NCI-H2171 treated with DMSO at 0.1 percent for 48 hours (cell line): Measurements from ENCODE around the gene TLR8.
A peak's percentile ranks its signal among the peaks of the same experiment; 100 is the strongest.

Source experiments
- DNase-seq: peaks from one replicate; lab custom pipeline; 2025; lab: John Stamatoyannopoulos, UW

The TLR8 gene

DNA sequence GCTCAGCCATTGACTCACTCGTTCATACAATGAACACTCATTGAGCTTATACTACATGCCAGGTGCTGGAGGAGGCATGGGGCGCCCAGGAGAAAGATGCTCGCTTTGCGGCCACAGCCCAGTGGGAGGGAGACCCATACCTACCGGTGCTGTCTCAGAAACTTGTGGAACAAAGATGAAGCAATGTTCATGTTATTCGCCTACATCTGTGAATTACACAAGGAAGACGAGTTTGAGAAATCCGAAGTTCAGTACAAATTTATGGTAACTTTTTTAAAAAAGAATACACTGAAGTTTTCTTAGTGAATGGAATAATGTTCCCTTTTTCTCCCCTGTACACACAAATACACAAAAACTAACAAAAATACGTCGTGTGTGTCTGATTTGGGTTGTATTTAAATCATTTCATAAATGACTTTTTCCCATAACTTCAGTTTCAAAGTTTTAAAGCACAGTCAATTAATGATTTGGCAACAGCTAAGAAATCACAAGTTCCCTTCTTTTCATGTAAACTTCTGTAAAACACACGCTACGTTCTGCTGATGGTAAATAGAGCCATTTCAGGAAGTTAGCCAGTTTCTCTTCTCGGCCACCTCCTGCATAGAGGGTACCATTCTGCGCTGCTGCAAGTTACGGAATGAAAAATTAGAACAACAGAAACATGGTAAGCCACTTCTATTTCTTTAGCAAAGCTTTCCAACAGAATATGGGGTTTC lies at the start of gene TLR8:
Gene TLR8, plus strand, starts transcription at position 575 of the 716 bp plus-strand sequence. Its CDS starts 87 bp downstream, at position 662.
- DNase-seq, result no peak

- no peak for DNase-seq
These were observed 41.1 kb upstream of the TLR8 start for GRCh38 chrX:12865359-12865758.

GRCh38 chrX:12866451-12867377 lies 39.7 kb upstream of the TLR8 start, which contains the start of gene TLR7:
TSS of gene TLR7 (plus strand) at chrX:12867072. CDS start at chrX:12867579, 507 bp downstream.
- no peak for DNase-seq

- DNase-seq, result no peak
These were observed 38.7 kb upstream of the TLR8 start for GRCh38 chrX:12867685-12868084.

GRCh38 chrX:12868747-12869146 lies 37.7 kb upstream of the TLR8 start:
- DNase-seq, result no peak

GRCh38 chrX:12871257-12871656 lies 35.2 kb upstream of the TLR8 start:
- DNase-seq, result no peak

GRCh38 chrX:12872741-12873140 lies 33.7 kb upstream of the TLR8 start:
- no peak for DNase-seq

GRCh38 chrX:12874581-12874980 lies 31.8 kb upstream of the TLR8 start:
- no peak for DNase-seq

GRCh38 chrX:12877386-12877785 lies 29.0 kb upstream of the TLR8 start:
- no peak for DNase-seq

DNA sequence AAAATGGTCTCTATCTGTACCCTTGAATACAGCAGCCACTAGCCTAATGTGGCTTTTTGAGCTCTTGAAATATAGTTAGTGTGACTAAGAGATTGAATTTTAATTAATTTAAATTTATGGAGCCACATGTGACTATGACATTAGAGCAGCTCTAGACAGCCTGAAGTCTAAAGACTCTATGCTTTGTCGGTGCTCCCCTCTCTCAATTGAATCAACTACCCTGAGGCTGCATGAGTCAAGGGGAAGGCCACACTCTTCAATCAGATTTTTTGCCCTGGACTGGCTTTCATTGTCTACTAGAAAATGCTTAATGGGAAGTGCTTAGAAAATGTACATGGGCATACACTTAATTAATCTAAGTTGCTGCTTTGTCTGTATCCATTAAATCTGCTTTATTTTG lies 27.9 kb upstream of the TLR8 start:
- no peak for DNase-seq

- no peak for DNase-seq
These were observed 24.5 kb upstream of the TLR8 start for GRCh38 chrX:12881914-12882313.

DNA sequence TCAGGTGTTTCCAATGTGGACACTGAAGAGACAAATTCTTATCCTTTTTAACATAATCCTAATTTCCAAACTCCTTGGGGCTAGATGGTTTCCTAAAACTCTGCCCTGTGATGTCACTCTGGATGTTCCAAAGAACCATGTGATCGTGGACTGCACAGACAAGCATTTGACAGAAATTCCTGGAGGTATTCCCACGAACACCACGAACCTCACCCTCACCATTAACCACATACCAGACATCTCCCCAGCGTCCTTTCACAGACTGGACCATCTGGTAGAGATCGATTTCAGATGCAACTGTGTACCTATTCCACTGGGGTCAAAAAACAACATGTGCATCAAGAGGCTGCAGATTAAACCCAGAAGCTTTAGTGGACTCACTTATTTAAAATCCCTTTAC lies 20.9 kb upstream of the TLR8 start:
- peak; percentile 4 for DNase-seq

DNA sequence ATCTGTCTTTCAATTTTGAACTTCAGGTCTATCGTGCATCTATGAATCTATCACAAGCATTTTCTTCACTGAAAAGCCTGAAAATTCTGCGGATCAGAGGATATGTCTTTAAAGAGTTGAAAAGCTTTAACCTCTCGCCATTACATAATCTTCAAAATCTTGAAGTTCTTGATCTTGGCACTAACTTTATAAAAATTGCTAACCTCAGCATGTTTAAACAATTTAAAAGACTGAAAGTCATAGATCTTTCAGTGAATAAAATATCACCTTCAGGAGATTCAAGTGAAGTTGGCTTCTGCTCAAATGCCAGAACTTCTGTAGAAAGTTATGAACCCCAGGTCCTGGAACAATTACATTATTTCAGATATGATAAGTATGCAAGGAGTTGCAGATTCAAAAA lies 19.9 kb upstream of the TLR8 start:
- DNase-seq, result no peak

DNA sequence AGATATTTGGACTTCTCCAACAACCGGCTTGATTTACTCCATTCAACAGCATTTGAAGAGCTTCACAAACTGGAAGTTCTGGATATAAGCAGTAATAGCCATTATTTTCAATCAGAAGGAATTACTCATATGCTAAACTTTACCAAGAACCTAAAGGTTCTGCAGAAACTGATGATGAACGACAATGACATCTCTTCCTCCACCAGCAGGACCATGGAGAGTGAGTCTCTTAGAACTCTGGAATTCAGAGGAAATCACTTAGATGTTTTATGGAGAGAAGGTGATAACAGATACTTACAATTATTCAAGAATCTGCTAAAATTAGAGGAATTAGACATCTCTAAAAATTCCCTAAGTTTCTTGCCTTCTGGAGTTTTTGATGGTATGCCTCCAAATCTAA lies 19.3 kb upstream of the TLR8 start:
- DNase-seq, result no peak

DNA sequence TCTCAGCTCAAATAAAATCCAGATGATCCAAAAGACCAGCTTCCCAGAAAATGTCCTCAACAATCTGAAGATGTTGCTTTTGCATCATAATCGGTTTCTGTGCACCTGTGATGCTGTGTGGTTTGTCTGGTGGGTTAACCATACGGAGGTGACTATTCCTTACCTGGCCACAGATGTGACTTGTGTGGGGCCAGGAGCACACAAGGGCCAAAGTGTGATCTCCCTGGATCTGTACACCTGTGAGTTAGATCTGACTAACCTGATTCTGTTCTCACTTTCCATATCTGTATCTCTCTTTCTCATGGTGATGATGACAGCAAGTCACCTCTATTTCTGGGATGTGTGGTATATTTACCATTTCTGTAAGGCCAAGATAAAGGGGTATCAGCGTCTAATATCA lies 18.7 kb upstream of the TLR8 start:
- no peak for DNase-seq

DNA sequence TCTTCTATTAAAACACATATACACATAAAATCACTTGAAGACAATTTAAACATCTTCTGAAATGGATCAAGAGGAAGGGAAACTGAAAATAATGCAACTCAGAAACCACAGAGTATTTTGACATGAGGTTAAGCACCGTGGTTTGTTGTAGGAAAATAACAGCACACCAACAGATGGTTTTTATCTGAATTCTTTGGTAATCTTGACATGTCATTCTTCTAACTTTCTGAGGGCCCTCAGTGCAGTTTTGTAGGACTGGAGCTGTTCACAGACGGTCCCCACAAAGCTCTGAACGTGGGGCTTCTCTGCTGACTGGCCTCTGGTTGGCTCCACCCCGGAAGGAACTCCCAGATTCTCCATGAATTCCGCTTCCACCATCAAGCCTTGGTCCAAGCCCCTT lies 16.0 kb upstream of the TLR8 start:
- no peak for DNase-seq

- DNase-seq, result no peak
These were observed 15.2 kb upstream of the TLR8 start for GRCh38 chrX:12891171-12891570.

- DNase-seq, result no peak
These were observed 14.4 kb upstream of the TLR8 start for GRCh38 chrX:12891915-12892506.

- no peak for DNase-seq
These were observed 13.7 kb upstream of the TLR8 start for GRCh38 chrX:12892716-12893115.

DNA sequence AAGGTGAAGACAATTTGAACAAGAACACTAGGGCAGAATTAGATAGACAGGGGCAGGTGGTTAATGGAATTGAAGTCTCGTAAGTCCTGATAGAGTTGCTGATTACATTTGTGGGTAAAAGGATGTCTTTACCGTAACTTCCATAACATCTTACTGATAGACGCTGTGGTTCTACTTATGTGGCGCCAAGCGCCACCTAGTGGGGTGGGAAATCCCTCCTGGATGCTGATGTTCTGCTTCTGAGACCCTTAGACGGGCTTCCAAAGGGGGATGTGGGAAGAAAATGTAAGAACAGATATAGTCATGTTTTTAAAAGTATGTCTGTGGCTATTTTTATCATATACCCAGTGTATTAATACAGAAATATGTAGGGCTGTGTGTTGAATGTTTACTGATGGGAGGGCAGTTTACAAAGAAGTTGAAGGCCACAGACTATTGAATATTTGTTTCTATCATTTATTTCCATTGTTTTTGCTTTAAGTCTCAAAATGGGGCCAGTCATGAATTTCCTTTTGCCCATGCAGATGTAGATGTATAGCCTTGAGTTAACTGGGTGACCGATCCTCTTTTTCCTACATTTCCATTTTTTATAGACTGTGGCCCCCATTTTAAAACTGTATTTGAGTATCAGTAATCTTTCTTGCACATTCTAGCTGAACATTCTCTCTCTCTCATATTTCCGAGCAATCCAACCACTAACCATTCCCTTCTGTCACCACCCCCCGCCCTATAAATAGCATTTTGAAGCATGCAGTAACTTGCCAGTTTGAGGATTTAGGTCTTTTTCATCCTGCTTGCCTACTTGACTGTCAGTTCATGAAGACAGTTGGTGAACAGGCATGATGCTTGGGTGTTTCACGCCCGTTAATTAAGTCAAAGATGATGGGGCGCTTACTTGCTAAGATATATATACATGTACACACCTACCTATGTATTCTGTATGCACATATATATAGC lies 12.1 kb upstream of the TLR8 start:
- DNase-seq, result no peak

DNA sequence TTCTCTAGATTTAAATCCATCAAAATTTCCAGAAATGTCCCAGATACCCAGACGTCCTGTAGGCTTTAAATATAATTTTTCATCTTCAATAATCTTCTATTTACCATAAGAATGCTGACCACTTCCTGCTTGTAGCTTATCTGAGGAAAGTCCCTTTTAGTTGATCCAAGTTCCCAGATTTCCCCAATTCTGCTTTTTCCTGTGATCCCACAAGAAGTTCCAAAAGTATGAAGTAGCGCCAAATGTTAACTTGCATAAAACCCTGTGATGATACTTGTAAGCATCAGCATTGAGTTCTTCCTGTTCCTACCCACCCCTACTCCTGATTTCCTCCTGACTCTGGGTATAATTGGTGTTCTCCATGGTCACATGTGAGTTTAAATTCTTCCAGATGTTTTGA lies 10.6 kb upstream of the TLR8 start:
- DNase-seq, result no peak

GRCh38 chrX:12896935-12897334 lies 9.5 kb upstream of the TLR8 start:
- DNase-seq, result no peak
